Measurements from ENCODE around the gene SEMA5B.

SEMA5B gene

GRCh38 chr3:122975163-122975923 is 52.2 kb downstream of the SEMA5B start:
- Mint-ChIP-seq H3K9me3 (no peaks in the 10 kb centered on the region), H3K4me3 (no peak overlapping the region), H3K36me3 (ENCODE audit: low read depth) (no peaks in the 10 kb centered on the region), H3K27ac (no peak overlapping the region), H3K27me3 (peaks cover 24% of the 10 kb centered on the region), H3K4me1 (ENCODE audit: low read depth) (peaks cover 25% of the 10 kb centered on the region)
- intact Hi-C loops (cut with micrococcal nuclease) = no loop called here

GRCh38 chr3:122974764-122975162 is 52.8 kb downstream of the SEMA5B start:
- no peak overlapping the region for H3K4me3 Mint-ChIP-seq
- intact Hi-C loops (cut with micrococcal nuclease) = no loop called here
- peaks cover 24% of the 10 kb centered on the region for H3K27me3 Mint-ChIP-seq
- no peak overlapping the region for H3K27ac Mint-ChIP-seq
- peaks cover 29% of the 10 kb centered on the region for H3K4me1 Mint-ChIP-seq (ENCODE audit: low read depth)
- H3K9me3 Mint-ChIP-seq = no peaks in the 10 kb centered on the region
- no peaks in the 10 kb centered on the region for H3K36me3 Mint-ChIP-seq (ENCODE audit: low read depth)

GRCh38 chr3:122973893-122974615 is 53.5 kb downstream of the SEMA5B start:
- Mint-ChIP-seq H3K27ac (no peak overlapping the region), H3K9me3 (no peaks in the 10 kb centered on the region), H3K4me3 (no peak overlapping the region), H3K4me1 (ENCODE audit: low read depth) (peaks cover 31% of the 10 kb centered on the region), H3K27me3 (peaks cover 25% of the 10 kb centered on the region), H3K36me3 (ENCODE audit: low read depth) (no peaks in the 10 kb centered on the region)
- intact Hi-C loops (cut with micrococcal nuclease) = no loop called here

- intact Hi-C loops (cut with micrococcal nuclease) = no loop called here
- Mint-ChIP-seq H3K27ac (no peak overlapping the region), H3K27me3 (peaks cover 25% of the 10 kb centered on the region), H3K4me3 (no peak overlapping the region), H3K9me3 (no peaks in the 10 kb centered on the region), H3K4me1 (ENCODE audit: low read depth) (peaks cover 25% of the 10 kb centered on the region), H3K36me3 (ENCODE audit: low read depth) (no peaks in the 10 kb centered on the region)
Observed at GRCh38 chr3:122972141-122972540, 55.4 kb downstream of the SEMA5B start.

GRCh38 chr3:122969585-122970469 is 57.7 kb downstream of the SEMA5B start:
- Mint-ChIP-seq H3K27ac (no peak overlapping the region), H3K9me3 (no peaks in the 10 kb centered on the region), H3K36me3 (ENCODE audit: low read depth) (no peaks in the 10 kb centered on the region), H3K4me3 (no peak overlapping the region), H3K27me3 (peaks cover 17% of the 10 kb centered on the region), H3K4me1 (ENCODE audit: low read depth) (peaks cover 13% of the 10 kb centered on the region)
- intact Hi-C loops (cut with micrococcal nuclease) = no loop called here

GRCh38 chr3:122967765-122968164 is 59.8 kb downstream of the SEMA5B start:
- Mint-ChIP-seq H3K4me3 (no peak overlapping the region), H3K4me1 (ENCODE audit: low read depth) (peaks cover 11% of the 10 kb centered on the region), H3K9me3 (no peaks in the 10 kb centered on the region), H3K27me3 (peaks cover 12% of the 10 kb centered on the region), H3K36me3 (ENCODE audit: low read depth) (no peaks in the 10 kb centered on the region), H3K27ac (no peak overlapping the region)
- intact Hi-C loops (cut with micrococcal nuclease) = no loop called here

- H3K4me3 Mint-ChIP-seq = no peak overlapping the region
- H3K27ac Mint-ChIP-seq = no peak overlapping the region
- H3K9me3 Mint-ChIP-seq = no peaks in the 10 kb centered on the region
- no peaks in the 10 kb centered on the region for H3K36me3 Mint-ChIP-seq (ENCODE audit: low read depth)
- intact Hi-C loops (cut with micrococcal nuclease) = no loop called here
- peaks cover 12% of the 10 kb centered on the region for H3K27me3 Mint-ChIP-seq
- H3K4me1 Mint-ChIP-seq (ENCODE audit: low read depth) = peaks cover 11% of the 10 kb centered on the region
Observed at GRCh38 chr3:122967356-122967755, 60.2 kb downstream of the SEMA5B start.

- intact Hi-C loops (cut with micrococcal nuclease) = no loop called here
- Mint-ChIP-seq H3K4me1 (ENCODE audit: low read depth) (peaks cover 11% of the 10 kb centered on the region), H3K36me3 (ENCODE audit: low read depth) (no peaks in the 10 kb centered on the region), H3K9me3 (no peaks in the 10 kb centered on the region), H3K27me3 (peaks cover 13% of the 10 kb centered on the region), H3K4me3 (no peak overlapping the region), H3K27ac (no peak overlapping the region)
Observed at GRCh38 chr3:122966045-122966444, 61.5 kb downstream of the SEMA5B start.

GRCh38 chr3:122964811-122965210 is 62.8 kb downstream of the SEMA5B start:
- H3K27me3 Mint-ChIP-seq = peaks cover 13% of the 10 kb centered on the region
- H3K4me3 Mint-ChIP-seq = no peak overlapping the region
- intact Hi-C loops (cut with micrococcal nuclease) = no loop called here
- H3K9me3 Mint-ChIP-seq = no peaks in the 10 kb centered on the region
- no peaks in the 10 kb centered on the region for H3K36me3 Mint-ChIP-seq (ENCODE audit: low read depth)
- peaks cover 7% of the 10 kb centered on the region for H3K4me1 Mint-ChIP-seq (ENCODE audit: low read depth)
- no peak overlapping the region for H3K27ac Mint-ChIP-seq

GRCh38 chr3:122962149-122962548 is 65.4 kb downstream of the SEMA5B start:
- no peaks in the 10 kb centered on the region for H3K4me1 Mint-ChIP-seq (ENCODE audit: low read depth)

GRCh38 chr3:122961146-122961545 is 66.4 kb downstream of the SEMA5B start:
- no peaks in the 10 kb centered on the region for H3K9me3 Mint-ChIP-seq

More at GRCh38 chr3:122962149-122962548, 65.4 kb downstream of the SEMA5B start:
- peaks cover 19% of the 10 kb centered on the region for H3K27me3 Mint-ChIP-seq
- no peak overlapping the region for H3K4me3 Mint-ChIP-seq
- no peaks in the 10 kb centered on the region for H3K9me3 Mint-ChIP-seq
- H3K36me3 Mint-ChIP-seq (ENCODE audit: low read depth) = no peaks in the 10 kb centered on the region
- intact Hi-C loops (cut with micrococcal nuclease) = no loop called here
- H3K27ac Mint-ChIP-seq = no peak overlapping the region

GRCh38 chr3:122960652-122961051 is 66.9 kb downstream of the SEMA5B start:
- Mint-ChIP-seq H3K9me3 (no peaks in the 10 kb centered on the region), H3K4me3 (no peak overlapping the region), H3K27me3 (peaks cover 26% of the 10 kb centered on the region), H3K4me1 (ENCODE audit: low read depth) (no peaks in the 10 kb centered on the region), H3K27ac (no peak overlapping the region), H3K36me3 (ENCODE audit: low read depth) (no peaks in the 10 kb centered on the region)
- intact Hi-C loops (cut with micrococcal nuclease) = no loop called here

More at GRCh38 chr3:122961146-122961545, 66.4 kb downstream of the SEMA5B start:
- peaks cover 26% of the 10 kb centered on the region for H3K27me3 Mint-ChIP-seq
- no peaks in the 10 kb centered on the region for H3K4me1 Mint-ChIP-seq (ENCODE audit: low read depth)
- intact Hi-C loops (cut with micrococcal nuclease) = no loop called here
- no peaks in the 10 kb centered on the region for H3K36me3 Mint-ChIP-seq (ENCODE audit: low read depth)
- H3K27ac Mint-ChIP-seq = no peak overlapping the region
- H3K4me3 Mint-ChIP-seq = no peak overlapping the region

- H3K4me3 Mint-ChIP-seq = no peak overlapping the region
- H3K36me3 Mint-ChIP-seq (ENCODE audit: low read depth) = no peaks in the 10 kb centered on the region
- intact Hi-C loops (cut with micrococcal nuclease) = no loop called here
- no peaks in the 10 kb centered on the region for H3K9me3 Mint-ChIP-seq
- peaks cover 22% of the 10 kb centered on the region for H3K27me3 Mint-ChIP-seq
- H3K4me1 Mint-ChIP-seq (ENCODE audit: low read depth) = peaks cover 3% of the 10 kb centered on the region
- no peak overlapping the region for H3K27ac Mint-ChIP-seq
Observed at GRCh38 chr3:122959339-122959738, 68.2 kb downstream of the SEMA5B start.

All from dendritic cell treated with granulocyte-macrophage colony-stimulating factor and Interleukin-4, amounts not matched to agents 40 ng/mL and 50 ng/mL, for 4 days (primary cell).